Prostate gland (tissue), 2 donors: ENCODE data around the gene DENND4B. TPM values are rescaled to one million over a fixed set of nuclear protein-coding genes. Genes with fewer than 3 reads are reported as not detected.
A peak's percentile ranks its signal among the peaks of the same experiment; 100 is the strongest.

Experiments used
- DNase-seq: peaks from one replicate; pipeline ENCODE4 v3.0.0-alpha.2; 2019; ENCODE audit warnings: low spot score
- H3K27ac ChIP-seq, 2 donors: fragments of 200-600 bp; sonication (generic); 2 replicates each; pipeline ENCODE4 v1.5.1; 2017 to 2019
- H3K27me3 ChIP-seq: fragments of 200-600 bp; sonication (generic); replicated peaks from 2 replicates; pipeline ENCODE4 v1.5.1; 2019; ENCODE audit not compliant: insufficient read depth
- H3K36me3 ChIP-seq, 2 donors: fragments of 200-600 bp; sonication (generic); 1 replicate in 1 of 2; 2 replicates in 1 of 2; pipeline versions ENCODE4 v1.5.1 to v1.8.1; 2017 to 2019
- H3K4me1 ChIP-seq: fragments of 200-600 bp; sonication (generic); replicated peaks from 2 replicates; pipeline ENCODE4 v1.5.1; 2019
- H3K4me3 ChIP-seq, 2 donors: fragments of 200-600 bp; sonication (generic); 2 replicates each; pipeline ENCODE4 v1.5.1; 2017 to 2019
- H3K9me3 ChIP-seq: fragments of 200-600 bp; sonication (generic); 2 replicates; pipeline ENCODE4 v1.5.1; 2017
- CTCF ChIP-seq, 4 experiments: fragments of 200-600 bp in 2 of 4; fragments of 450-650 bp in 2 of 4; sonication (generic) in 2 of 4; IDR thresholded peaks; 1 replicate in 3 of 4; 2 replicates in 1 of 4; pipeline ENCODE4 v1.5.1; 2016 to 2019; ENCODE audit warnings: antibody characterized with exemption in 4 of 4, mild to moderate bottlenecking in 2 of 4, moderate library complexity in 2 of 4
- POLR2A ChIP-seq: fragments of 450-650 bp; IDR thresholded peaks from one replicate; pipeline ENCODE4 v1.6.1; 2016; ENCODE audit warnings: antibody characterized with exemption, mild to moderate bottlenecking
- POLR2AphosphoS5 ChIP-seq: sonication (generic); formaldehyde crosslinking; IDR thresholded peaks from one replicate; pipeline ENCODE4 v1.6.1; 2017; ENCODE audit warnings: antibody characterized with exemption
- WGBS: methylation state at CpG from one replicate; pipeline ENCODE4 v1.1.5; 2018; 5-methylcytosine and 5-hydroxymethylcytosine counted together
- intact Hi-C: fragments of 100-400 bp; cut with DNase I; formaldehyde crosslinking; loops from one replicate; pipeline ENCODE4 v1.14.2; 2022
- total RNA-seq, 2 donors: library from RNA; depleted of rRNA; stranded (reverse); fragments of >200 nt; gene quantifications; one replicate each; pipeline ENCODE4 v1.1.0, GENCODE V29; 2016

The DENND4B gene
- total RNA-seq, 2 donors from 2014 or later: 18.1 to 28.3 TPM

GRCh38 chr1:153945795-153946621 lies 510 bp downstream of the DENND4B start:
- no peaks in the 10 kb centered on the region for H3K4me1 ChIP-seq
- WGBS: under 1% methylated on average over 52 of the region's 95 CpGs
- no peaks in the 10 kb centered on the region for H3K9me3 ChIP-seq
- no peaks in the 10 kb centered on the region for H3K27me3 ChIP-seq
- H3K27ac ChIP-seq: peak overlapping the region; percentile 92 to 96
- H3K36me3 ChIP-seq: peaks cover under 1 to 2% of the 10 kb centered on the region in 2 donors
- peak; percentile 61 for DNase-seq
- no peak for TF ChIP-seq CTCF (IDR thresholded peaks at IDR 0.05)
- TF ChIP-seq POLR2AphosphoS5: peak; percentile 59
- TF ChIP-seq POLR2A: peak; percentile 73
- intact Hi-C loops: loop anchor here (5.0 kb wide), 3 partner anchors 41 to 149 kb away; partner anchors contain the start of gene RAB13
- peak overlapping the region; percentile 92 to 95 for H3K4me3 ChIP-seq

GRCh38 chr1:153945131-153945794 lies 1.3 kb downstream of the DENND4B start:
- no peak for DNase-seq
- Histone ChIP-seq H3K27ac (peak overlapping the region; percentile 92 to 96), H3K9me3 (no peaks in the 10 kb centered on the region), H3K27me3 (no peaks in the 10 kb centered on the region), H3K36me3 (no peaks in the 10 kb centered on the region), H3K4me3 (peak overlapping the region; percentile 92 to 95), H3K4me1 (no peaks in the 10 kb centered on the region)
- intact Hi-C loops: loop anchor here (5.0 kb wide), 3 partner anchors 42 to 148 kb away; partner anchors contain the start of gene RAB13
- TF ChIP-seq POLR2A (no peak), CTCF (IDR thresholded peaks at IDR 0.05) (no peak), POLR2AphosphoS5 (no peak)
- WGBS: 39% methylated on average over 12 of the region's 12 CpGs

- Histone ChIP-seq H3K27ac (peak overlapping the region; percentile 92 to 96), H3K4me3 (peak overlapping the region in 1 of 2 donors; percentile 95), H3K36me3 (no peaks in the 10 kb centered on the region), H3K4me1 (no peaks in the 10 kb centered on the region), H3K27me3 (no peaks in the 10 kb centered on the region), H3K9me3 (no peaks in the 10 kb centered on the region)
- WGBS: 77% methylated on average over 3 of the region's 3 CpGs
- TF ChIP-seq CTCF (IDR thresholded peaks at IDR 0.05) (no peak), POLR2A (no peak), POLR2AphosphoS5 (no peak)
- DNase-seq: no peak
- intact Hi-C loops: loop anchor here (5.0 kb wide), 3 partner anchors 43 to 147 kb away; partner anchors contain the start of gene RAB13
These were observed 1.7 kb downstream of the DENND4B start for GRCh38 chr1:153944827-153945117.

GRCh38 chr1:153944005-153944826 lies 2.3 kb downstream of the DENND4B start:
- Histone ChIP-seq H3K27me3 (no peaks in the 10 kb centered on the region), H3K4me1 (no peaks in the 10 kb centered on the region), H3K36me3 (no peaks in the 10 kb centered on the region), H3K27ac (no peak overlapping the region), H3K9me3 (no peaks in the 10 kb centered on the region), H3K4me3 (no peak overlapping the region)
- intact Hi-C loops: no loop called here
- 83% methylated on average over 15 of the region's 15 CpGs for WGBS
- TF ChIP-seq POLR2AphosphoS5 (no peak), CTCF (IDR thresholded peaks at IDR 0.05) (no peak), POLR2A (no peak)
- no peak for DNase-seq
